Psoas muscle (tissue), 8 donors: ENCODE measurements around the gene TTC21B. TPM values are rescaled to one million over a fixed set of nuclear protein-coding genes. Genes with fewer than 3 reads are reported as not detected.

Source experiments
- ATAC-seq, 4 donors: fragments of 200-7000 bp; cut with Tn5 transposase; one replicate each; pipeline ENCODE4 v1.9.1; 2020; ENCODE audit warnings: moderate library complexity in 3 of 4, mild to moderate bottlenecking in 2 of 4
- DNase-seq, 2 donors: peaks; one replicate each; pipeline ENCODE4 v3.0.0-alpha.2; 2020
- H3K27ac ChIP-seq: fragments of 200-600 bp; one replicate; pipeline ENCODE4 v1.8.0; 2022
- H3K27me3 ChIP-seq, 3 donors: fragments of 200-600 bp in 1 of 3; one replicate each; pipeline versions ENCODE4 v1.6.1 to v1.8.0; 2013 to 2022; ENCODE audit warnings: low read length in 2 of 3, mild to moderate bottlenecking in 2 of 3, moderate library complexity in 1 of 3; ENCODE audit not compliant: insufficient read depth in 3 of 3
- H3K36me3 ChIP-seq, 2 donors: fragments of 200-600 bp in 1 of 2; one replicate each; pipeline versions ENCODE4 v1.6.1 to v1.8.0; 2013 to 2022; ENCODE audit warnings: low read depth in 1 of 2, mild to moderate bottlenecking in 1 of 2, moderate library complexity in 1 of 2; ENCODE audit not compliant: insufficient read depth in 1 of 2
- H3K4me1 ChIP-seq: fragments of 200-600 bp; one replicate; pipeline ENCODE4 v1.8.0; 2022
- H3K4me3 ChIP-seq: fragments of 200-600 bp; one replicate; pipeline ENCODE4 v1.8.0; 2022; ENCODE audit warnings: mild to moderate bottlenecking
- H3K9me3 ChIP-seq: fragments of 200-600 bp; one replicate; pipeline ENCODE4 v1.8.0; 2022
- WGBS, 3 donors: extraction: QIAGEN DNeasy Blood & Tissue Kit; methylation state at CpG; one replicate each; pipeline versions ENCODE4 v1.1.6 to v1.1.7; 2013; 5-methylcytosine and 5-hydroxymethylcytosine counted together
- intact Hi-C, 2 donors: fragments of 100-400 bp; cut with DNase I; formaldehyde crosslinking; loops; one replicate each; pipeline versions ENCODE4 v1.11.0 to v1.14.2; 2022
- polyA plus RNA-seq, 3 donors: library from polyadenylated mRNA; stranded (reverse); fragments of 200-250 nt; gene quantifications; one replicate each; pipeline ENCODE4 v1.2.3, GENCODE V29; 2013
- total RNA-seq, 4 donors: library from RNA; stranded (reverse); fragmentation: NEBNext Ultra II Directional in 2 of 4; extraction: Animal tissue kit (Norgen Biotek cat#: 25700) in 2 of 4; gene quantifications; one replicate each; pipeline versions ENCODE4 v1.2.1 to v1.2.4, GENCODE V29; 2021 to 2023
- TF ChIP-seq, protein P1 (sequence below): fragments of 200-600 bp; IDR thresholded peaks from one replicate; pipeline ENCODE4 v1.8.0; 2022; ENCODE audit warnings: antibody characterized with exemption
- donor health status: healthy with polysubstance abuse.
- donor health status: DM: no; HTN: no; CAD: no; lungs with moderate emphysema.
- donor health status: Bipolar disorder and iron deficiency.
- donor health status: healthy.
- donor health status: DM: yes; HTN: yes; CAD: no.
- donor health status: DM: no; HTN: no; CAD: no.
- donor health status: DM: no; HTN: no; CAD: no.
- donor health status: DM: yes; HTN: yes; CAD: no.

TTC21B gene
- total and polyA plus RNA-seq, 7 donors, result 2.6 to 16.7 (median 10.6) TPM

DNA sequence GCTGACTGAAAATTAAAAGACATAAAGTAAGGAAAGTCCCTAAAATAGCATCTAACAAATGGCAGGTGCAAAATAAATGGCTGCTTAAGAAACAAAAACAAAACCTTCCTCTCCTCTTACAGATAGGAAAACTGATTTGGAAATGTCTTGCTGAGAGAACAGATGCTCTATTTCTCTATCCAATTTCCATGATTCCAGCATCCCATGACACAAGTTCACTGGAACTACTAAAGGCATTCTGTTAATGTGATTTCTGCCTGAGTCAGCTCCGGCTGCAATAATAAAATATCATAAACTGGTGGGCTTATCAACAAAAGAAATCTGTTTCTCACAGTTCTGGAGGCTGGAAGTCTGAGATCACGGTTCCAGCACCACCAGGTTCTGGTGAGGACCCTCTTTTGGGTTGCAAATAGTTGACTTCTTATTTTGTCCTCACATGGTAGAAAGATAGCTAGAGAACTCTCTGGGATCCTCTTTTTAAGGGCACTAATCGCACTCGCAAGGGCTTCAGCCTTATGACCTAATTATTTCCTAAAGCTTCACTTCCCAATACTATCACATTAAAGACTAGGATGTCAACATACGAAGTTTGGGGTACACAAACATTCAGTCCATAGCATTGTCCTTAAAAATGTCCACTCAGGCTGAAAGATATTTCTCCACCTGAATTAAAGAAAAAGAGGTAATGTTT is 81.3 kb downstream of the TTC21B start:
- Histone ChIP-seq H3K4me3 (no peak overlapping the region), H3K4me1 (no peaks in the 10 kb centered on the region), H3K27me3 (no peaks in the 10 kb centered on the region), H3K27ac (no peak overlapping the region), H3K36me3 (peaks cover 0 to 47% of the 10 kb centered on the region in 2 donors), H3K9me3 (no peaks in the 10 kb centered on the region)
- WGBS, 3 donors, result 92 to 96% (median 94%) methylated on average over 5 of the region's 5 CpGs
- TF ChIP-seq, protein P1, sequence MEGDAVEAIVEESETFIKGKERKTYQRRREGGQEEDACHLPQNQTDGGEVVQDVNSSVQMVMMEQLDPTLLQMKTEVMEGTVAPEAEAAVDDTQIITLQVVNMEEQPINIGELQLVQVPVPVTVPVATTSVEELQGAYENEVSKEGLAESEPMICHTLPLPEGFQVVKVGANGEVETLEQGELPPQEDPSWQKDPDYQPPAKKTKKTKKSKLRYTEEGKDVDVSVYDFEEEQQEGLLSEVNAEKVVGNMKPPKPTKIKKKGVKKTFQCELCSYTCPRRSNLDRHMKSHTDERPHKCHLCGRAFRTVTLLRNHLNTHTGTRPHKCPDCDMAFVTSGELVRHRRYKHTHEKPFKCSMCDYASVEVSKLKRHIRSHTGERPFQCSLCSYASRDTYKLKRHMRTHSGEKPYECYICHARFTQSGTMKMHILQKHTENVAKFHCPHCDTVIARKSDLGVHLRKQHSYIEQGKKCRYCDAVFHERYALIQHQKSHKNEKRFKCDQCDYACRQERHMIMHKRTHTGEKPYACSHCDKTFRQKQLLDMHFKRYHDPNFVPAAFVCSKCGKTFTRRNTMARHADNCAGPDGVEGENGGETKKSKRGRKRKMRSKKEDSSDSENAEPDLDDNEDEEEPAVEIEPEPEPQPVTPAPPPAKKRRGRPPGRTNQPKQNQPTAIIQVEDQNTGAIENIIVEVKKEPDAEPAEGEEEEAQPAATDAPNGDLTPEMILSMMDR, result no peak
- ATAC-seq, result no peak
- intact Hi-C loops, result loop anchor here in 1 of 2 donors (5.0 kb wide), 1 partner anchor 470 kb away; no protein-coding TSS in a partner anchor
- DNase-seq, result no peak

DNA sequence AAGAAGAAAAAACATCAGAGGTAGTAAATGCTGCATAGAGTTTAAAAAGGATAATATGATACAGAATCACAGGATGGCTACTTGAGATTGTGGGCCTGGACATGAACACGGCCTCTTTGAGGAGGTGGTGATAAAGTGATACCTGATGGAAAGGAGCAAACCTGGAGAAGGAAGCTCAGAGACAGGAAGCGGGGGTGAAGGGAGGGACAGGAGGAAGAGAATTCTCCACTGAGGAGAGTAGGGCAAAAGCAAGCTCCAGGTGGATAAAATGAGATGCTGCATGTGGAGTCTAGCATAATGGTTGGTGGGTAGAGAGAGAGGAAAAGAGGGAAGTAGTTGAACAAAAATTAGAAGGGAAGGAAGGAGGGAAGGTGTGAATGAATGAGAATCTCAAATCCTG is 82.6 kb downstream of the TTC21B start:
- 78 to 95% (median 93%) methylated on average over 2 of the region's 2 CpGs for WGBS, 3 donors
- Histone ChIP-seq H3K9me3 (no peaks in the 10 kb centered on the region), H3K4me1 (no peaks in the 10 kb centered on the region), H3K27me3 (no peaks in the 10 kb centered on the region), H3K4me3 (no peak overlapping the region), H3K27ac (no peak overlapping the region), H3K36me3 (peaks cover 0 to 38% of the 10 kb centered on the region in 2 donors)
- ATAC-seq, result no peak
- TF ChIP-seq, protein P1, result no peak
- intact Hi-C loops, result loop anchor here in 1 of 2 donors (5.0 kb wide), 1 partner anchor 469 kb away; no protein-coding TSS in a partner anchor
- DNase-seq, result no peak

DNA sequence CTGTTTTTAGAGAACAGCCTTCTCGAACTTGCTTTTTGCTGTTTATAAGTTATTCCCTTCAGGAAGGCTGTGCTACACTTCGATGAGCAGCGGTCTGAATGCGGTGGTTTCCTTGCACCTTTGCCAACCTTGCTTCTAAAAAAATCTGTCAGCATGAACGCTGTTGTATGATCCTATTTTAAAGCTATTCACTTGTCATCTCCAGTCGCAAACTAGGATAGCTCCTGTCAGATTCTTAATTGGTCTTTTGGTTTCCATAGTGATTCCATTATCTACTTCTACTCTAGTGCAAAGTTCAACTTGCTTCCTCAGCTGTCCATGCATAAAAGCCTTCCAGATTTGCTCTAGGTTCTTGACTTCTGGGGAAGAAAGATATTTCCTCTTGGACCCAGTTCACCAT is 83.2 kb downstream of the TTC21B start:
- WGBS, 3 donors, result 85 to 92% (median 90%) methylated on average over 6 of the region's 6 CpGs
- H3K27me3 ChIP-seq, result no peaks in the 10 kb centered on the region
- H3K9me3 ChIP-seq, result no peaks in the 10 kb centered on the region
- H3K4me3 ChIP-seq, result no peak overlapping the region
- H3K4me1 ChIP-seq, result no peaks in the 10 kb centered on the region
- intact Hi-C loops, result loop anchor here in 1 of 2 donors (5.0 kb wide), 1 partner anchor 468 kb away; no protein-coding TSS in a partner anchor
- peaks cover 0 to 32% of the 10 kb centered on the region in 2 donors for H3K36me3 ChIP-seq
- TF ChIP-seq, protein P1, result no peak
- no peak overlapping the region for H3K27ac ChIP-seq
- no peak for DNase-seq
- ATAC-seq, result no peak

DNA sequence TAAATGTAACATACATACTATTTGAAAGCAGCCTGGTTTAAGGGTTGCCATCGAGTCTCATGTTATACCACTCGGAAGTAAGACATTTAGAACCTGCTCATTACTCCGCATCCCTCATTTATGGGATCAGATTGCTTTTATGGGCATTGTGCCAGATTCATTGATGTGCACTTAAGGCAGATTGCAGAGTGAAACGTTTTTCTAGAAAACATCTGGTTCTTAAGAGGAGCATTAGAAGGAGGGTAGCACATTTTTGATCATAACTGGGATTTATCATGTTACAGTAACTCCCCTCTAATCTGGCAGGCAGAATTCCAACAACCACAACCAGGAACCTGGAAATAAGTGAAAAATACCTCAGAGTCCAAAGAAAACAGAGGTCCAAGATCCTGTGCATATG is 85.4 kb downstream of the TTC21B start:
- 19 to 50% (median 23%) methylated on average over 4 of the region's 4 CpGs for WGBS, 3 donors
- no peak for ATAC-seq
- intact Hi-C loops, result no loop called here
- H3K27me3 ChIP-seq, result no peaks in the 10 kb centered on the region
- TF ChIP-seq, protein P1, result no peak
- peaks cover 0 to 26% of the 10 kb centered on the region in 2 donors for H3K36me3 ChIP-seq
- DNase-seq, result no peak
- no peaks in the 10 kb centered on the region for H3K9me3 ChIP-seq
- H3K4me1 ChIP-seq, result no peaks in the 10 kb centered on the region
- no peak overlapping the region for H3K4me3 ChIP-seq
- H3K27ac ChIP-seq, result no peak overlapping the region
